Activated CD4-positive, alpha-beta T cell treated with anti-CD3 and anti-CD28 coated beads for 4 hours (primary cell): ENCODE measurements around the gene TMED8.
A peak's percentile ranks its signal among the peaks of the same experiment; 100 is the strongest.
"Not testable (repeated sequence)": the region's sequence is repeated elsewhere in the genome, so short reads cannot be mapped to it uniquely, and the experiment has no call there.

ENCODE experiments used
- DNase-seq, 2 donors: peaks; one replicate each; pipeline ENCODE4 v3.0.0-alpha.2; 2020

Gene TMED8, protein sequence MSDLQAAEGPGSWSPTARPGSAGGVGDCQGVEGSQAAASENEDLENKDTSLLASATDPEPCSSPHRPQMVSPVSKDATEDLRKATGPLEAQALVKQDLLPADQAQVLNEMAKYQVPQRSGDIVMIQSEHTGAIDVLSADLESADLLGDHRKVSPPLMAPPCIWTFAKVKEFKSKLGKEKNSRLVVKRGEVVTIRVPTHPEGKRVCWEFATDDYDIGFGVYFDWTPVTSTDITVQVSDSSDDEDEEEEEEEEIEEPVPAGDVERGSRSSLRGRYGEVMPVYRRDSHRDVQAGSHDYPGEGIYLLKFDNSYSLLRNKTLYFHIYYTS

GRCh38 chr14:77376771-77377501 is at the start of gene TMED8, which contains the start of gene SAMD15:
Gene TMED8, minus strand, starts transcription at chr14:77377094. Its CDS starts 41 bp downstream, at chr14:77377053.
Gene SAMD15, plus strand, starts transcription at chr14:77377379. Its CDS starts 40 bp downstream, at chr14:77377419.
- peak; percentile 75 for DNase-seq

- no peak for DNase-seq
Observed at GRCh38 chr14:77426396-77426795, 49.5 kb upstream of the TMED8 start.

DNA sequence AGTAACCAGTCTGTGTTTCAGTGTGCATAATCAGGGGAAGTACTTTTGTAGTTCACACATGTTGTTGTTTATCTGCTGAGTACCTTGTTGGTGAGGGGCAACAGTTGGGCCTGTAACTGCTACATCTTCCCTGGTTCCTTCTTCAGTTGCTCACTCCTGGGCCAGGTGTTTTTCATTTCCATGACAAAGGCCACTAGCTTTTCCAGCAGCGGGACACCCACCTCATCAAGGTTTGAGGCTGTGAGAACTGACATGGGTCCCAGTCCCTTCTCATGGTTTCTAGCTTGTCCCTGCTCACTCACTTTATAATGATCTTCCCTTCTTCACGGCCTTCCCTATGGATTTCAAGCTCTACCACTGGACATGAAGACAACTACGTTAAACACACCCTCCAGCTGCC is 48.0 kb upstream of the TMED8 start:
- no peak for DNase-seq

DNA sequence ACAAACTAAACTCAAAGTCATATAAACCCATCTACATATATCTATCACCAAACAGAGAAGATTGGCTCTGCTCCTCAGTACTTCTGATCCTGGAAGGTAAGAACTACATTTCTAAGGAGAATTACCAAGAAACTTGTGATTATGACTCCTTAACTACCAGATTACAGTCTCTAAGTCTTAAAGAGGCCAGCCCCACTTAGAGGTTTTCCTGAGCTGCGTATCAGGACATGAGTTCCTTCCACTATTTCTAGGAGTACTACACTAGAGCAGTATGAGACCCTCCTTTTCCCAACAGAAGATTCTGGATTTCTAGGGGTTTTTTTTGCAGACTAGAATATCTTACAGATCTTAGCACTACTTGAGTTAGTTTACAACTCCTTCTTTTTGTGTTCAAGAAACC is 46.5 kb upstream of the TMED8 start, which contains the start of gene NOXRED1:
Gene NOXRED1 (minus strand): TSS at position 101 of the 400 bp plus-strand sequence. CDS start 634 bp downstream, outside the sequence.
- DNase-seq = no peak

- DNase-seq = no peak
Observed at GRCh38 chr14:77421201-77421600, 44.3 kb upstream of the TMED8 start.

- DNase-seq = no peak
Observed at GRCh38 chr14:77416836-77417235, 39.9 kb upstream of the TMED8 start.

DNA sequence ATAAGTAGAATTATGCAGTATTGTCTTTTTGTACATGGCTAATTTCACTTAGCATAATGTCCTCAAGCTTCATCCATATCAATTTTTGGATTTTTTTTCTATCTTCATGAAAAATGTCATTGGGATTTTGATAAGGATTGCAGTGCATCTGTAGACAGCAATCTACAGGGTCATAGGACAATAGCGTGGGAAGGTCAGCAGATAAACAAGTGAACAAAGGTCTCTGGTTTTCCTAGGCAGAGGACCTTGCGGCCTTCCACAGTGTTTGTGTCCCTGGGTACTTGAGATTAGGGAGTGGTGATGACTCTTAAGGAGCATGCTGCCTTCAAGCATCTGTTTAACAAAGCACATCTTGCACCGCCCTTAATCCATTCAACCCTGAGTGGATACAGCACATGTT is 39.2 kb upstream of the TMED8 start:
- not testable (repeated sequence) for DNase-seq

DNA sequence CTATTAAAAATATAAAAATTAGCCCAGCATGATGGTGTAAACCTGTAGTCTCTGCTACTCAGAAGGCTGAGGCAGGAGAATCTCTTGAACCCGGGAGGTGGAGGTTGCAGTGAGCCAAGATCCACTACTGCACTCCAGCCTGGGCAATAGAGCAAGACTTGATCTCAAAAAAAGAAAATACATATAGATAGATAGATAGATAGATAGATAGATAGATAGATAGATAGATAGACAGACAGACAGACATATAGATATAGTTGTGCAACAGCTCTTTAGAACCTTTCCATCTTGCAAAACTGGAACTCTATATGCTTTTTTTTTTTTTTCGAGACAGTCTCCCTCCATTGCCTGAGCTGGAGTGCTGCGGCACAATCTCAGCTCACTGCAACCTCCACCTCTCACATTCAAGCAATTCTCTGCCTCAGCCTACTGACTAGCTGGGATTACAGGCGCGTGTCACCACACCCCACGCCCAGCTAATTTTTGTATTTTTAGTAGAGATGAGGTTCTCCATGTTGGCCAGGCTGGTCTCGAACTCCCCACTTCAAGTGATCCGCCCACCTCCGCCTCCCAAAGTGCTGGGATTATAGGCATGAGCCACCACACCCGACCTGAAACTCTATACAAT is 38.6 kb upstream of the TMED8 start:
- not testable (repeated sequence) for DNase-seq

DNA sequence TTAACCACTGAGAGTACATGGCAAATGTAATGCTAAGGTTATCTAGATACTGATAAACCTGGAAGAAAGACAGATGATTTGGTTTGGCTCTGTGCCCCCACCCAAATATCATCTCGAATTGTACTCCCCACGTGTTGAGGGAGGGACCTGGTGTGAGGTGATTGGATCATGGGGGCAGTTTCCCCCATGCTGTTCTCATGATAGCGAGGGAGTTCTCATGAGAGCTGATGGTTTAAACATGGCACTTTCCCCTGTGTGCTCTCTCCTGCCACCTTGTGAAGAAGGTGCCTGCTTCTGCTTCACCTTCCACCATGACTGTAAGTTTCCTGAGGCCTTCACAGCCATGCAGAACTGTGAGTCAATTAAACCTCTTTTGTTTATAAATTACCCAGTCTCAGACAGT is 32.2 kb upstream of the TMED8 start:
- no peak for DNase-seq

DNA sequence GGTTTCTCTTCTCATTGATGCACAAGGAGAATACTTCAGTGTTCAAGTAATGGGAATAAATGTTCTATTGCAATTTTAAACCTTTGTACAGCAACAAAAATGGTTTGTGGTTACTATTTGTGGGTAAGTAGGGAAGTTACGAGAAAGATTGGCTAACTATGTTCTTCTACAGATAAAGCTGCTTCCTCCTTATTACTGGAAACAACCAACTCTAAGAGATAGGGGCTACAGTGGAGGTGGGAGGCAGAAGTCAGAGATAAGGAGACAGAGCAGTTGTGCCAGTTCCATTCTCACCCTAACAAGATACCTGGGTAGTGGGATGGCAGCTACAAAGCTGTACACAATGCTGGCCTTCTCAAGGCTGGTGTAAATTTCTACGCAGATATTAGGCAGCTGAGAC is 30.3 kb upstream of the TMED8 start:
- no peak for DNase-seq

DNA sequence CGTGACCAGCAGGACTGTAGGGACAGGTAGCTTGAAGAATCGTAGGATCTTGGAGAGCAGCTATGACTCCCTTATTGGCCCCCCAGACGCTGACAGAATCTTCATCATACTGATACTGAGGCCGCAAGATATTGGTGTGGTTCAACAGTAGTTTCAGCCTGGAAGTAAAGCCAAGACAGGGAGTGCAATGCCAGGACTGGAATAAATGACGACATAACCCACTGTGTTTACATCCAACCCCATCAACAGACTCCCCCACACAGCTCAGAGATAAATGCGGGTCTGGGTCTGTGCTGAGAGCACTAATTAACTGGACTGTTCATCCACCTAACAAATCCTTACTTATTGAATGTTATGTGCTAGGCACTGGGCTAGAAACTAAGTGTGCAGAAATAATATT is 29.8 kb upstream of the TMED8 start:
- no peak for DNase-seq

DNA sequence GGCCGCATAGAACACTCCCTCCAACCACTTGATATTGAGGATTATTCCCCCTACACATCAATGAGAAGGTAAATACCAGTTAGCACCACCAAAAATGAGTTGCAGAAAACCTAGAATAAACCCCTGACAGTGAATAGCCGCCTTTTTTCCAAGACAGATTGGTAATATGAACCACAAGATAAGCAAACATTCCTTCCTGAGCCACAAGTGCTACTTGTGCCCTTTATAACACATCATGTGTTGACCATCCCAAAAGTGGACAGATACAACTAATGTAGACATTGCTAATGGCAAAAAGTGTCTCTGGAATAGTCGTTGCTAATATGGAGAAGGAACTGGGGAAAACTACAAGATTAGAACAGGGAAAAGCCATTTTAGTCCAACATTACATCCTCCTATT is 29.2 kb upstream of the TMED8 start:
- DNase-seq = no peak

- DNase-seq = no peak
Observed at GRCh38 chr14:77403768-77404167, 26.9 kb upstream of the TMED8 start.

GRCh38 chr14:77400216-77400615 is 23.3 kb upstream of the TMED8 start:
- DNase-seq = no peak

- no peak for DNase-seq
Observed at GRCh38 chr14:77390188-77390587, 13.3 kb upstream of the TMED8 start.

GRCh38 chr14:77378701-77379100 is 1.8 kb upstream of the TMED8 start:
- no peak for DNase-seq

- DNase-seq = no peak
Observed at GRCh38 chr14:77377502-77377844, 579 bp upstream of the TMED8 start.

- DNase-seq = peak in 1 of 2 donors; percentile 16
Observed at GRCh38 chr14:77375973-77376770, 722 bp downstream of the TMED8 start.

- no peak for DNase-seq
Observed at GRCh38 chr14:77375164-77375950, 1.5 kb downstream of the TMED8 start.

DNA sequence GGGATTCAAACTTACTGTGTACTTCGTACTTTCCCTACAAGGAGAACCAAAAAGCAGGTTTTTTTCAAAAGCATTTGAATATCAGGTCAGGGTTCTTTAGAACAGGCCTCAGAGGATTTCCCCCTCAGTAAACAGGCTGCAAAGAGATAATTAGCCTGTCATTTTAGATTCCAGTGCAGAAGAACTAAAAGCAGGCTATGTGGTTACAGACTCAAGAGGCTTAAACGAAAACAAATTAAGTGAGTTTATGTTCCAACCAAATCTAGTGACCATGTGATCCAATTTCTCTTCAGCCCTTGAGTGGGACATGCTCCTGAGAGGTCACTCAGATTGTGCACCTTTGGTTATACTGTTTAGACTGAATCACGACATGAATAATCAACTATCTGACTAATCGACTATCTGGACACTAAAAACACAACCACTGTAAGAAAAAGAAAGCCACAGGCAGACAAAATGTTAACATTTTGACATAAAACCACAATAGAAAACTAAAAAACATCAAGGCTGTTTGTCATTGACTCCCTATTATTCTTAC is 4.5 kb downstream of the TMED8 start:
- DNase-seq = no peak

DNA sequence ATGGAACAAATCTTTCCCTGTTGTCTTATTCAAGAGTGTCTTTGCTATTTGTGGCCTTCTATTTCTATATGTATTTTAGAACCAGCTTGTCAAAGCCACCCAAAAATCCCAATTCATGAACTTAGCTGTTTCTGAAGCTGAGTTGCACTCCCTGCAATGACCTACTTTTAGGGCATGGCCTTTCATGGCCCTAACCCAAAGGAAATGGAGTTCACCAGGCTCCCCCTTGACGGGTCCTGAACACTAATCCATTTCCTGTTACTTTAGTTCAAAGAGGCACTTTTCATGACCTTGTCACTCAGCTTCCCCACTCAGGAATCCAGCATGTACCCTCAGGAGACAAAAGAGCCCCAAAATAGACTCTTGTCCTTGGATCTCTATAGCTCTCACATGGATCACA is 7.6 kb downstream of the TMED8 start:
- DNase-seq = no peak

GRCh38 chr14:77364146-77364545 is 12.7 kb downstream of the TMED8 start:
- no peak for DNase-seq
